Astrocyte of the cerebellum (primary cell): ENCODE results near the gene TXK.

Experiments
- DNase-seq: peaks from one replicate; pipeline ENCODE4 v3.0.0-alpha.2; 2011; ENCODE audit warnings: low read depth
- H3K4me3 ChIP-seq: 2 replicates; pipeline ENCODE4 v1.5.1; 2011; ENCODE audit warnings: mild to moderate bottlenecking, low read depth, low read length, moderate library complexity
- CTCF ChIP-seq: IDR thresholded peaks from 2 replicates; pipeline ENCODE4 v1.5.1; 2012; ENCODE audit warnings: low read length, low read depth, moderate library complexity, mild to moderate bottlenecking; ENCODE audit errors: missing control alignments
- in situ Hi-C: cut with HindIII; loops from 2 replicates; pipeline ENCODE4 v1.10.0; 2017; ENCODE audit warnings: low sequenced_read_pairs

The TXK gene

GRCh38 chr4:48102303-48102702 is 31.7 kb downstream of the TXK start:
- TF ChIP-seq CTCF: no peak
- H3K4me3 ChIP-seq: no peak overlapping the region
- no peak for DNase-seq
- in situ Hi-C loops: no loop called here

- in situ Hi-C loops: no loop called here
Observed at GRCh38 chr4:48100256-48100655, 33.8 kb downstream of the TXK start.

GRCh38 chr4:48095441-48095840 is 38.6 kb downstream of the TXK start:
- no peak for TF ChIP-seq CTCF
- no peak for DNase-seq
- no peak overlapping the region for H3K4me3 ChIP-seq
- in situ Hi-C loops: no loop called here

More at GRCh38 chr4:48100256-48100655, 33.8 kb downstream of the TXK start:
- no peak overlapping the region for H3K4me3 ChIP-seq
- TF ChIP-seq CTCF: no peak
- DNase-seq: no peak

GRCh38 chr4:48093991-48094416 is 40.0 kb downstream of the TXK start:
- no peak for DNase-seq
- in situ Hi-C loops: no loop called here
- TF ChIP-seq CTCF: no peak
- H3K4me3 ChIP-seq: no peak overlapping the region

GRCh38 chr4:48090621-48091020 is 43.4 kb downstream of the TXK start:
- in situ Hi-C loops: no loop called here
- DNase-seq: no peak
- no peak for TF ChIP-seq CTCF
- H3K4me3 ChIP-seq: no peak overlapping the region

GRCh38 chr4:48085821-48086589 is 48.0 kb downstream of the TXK start:
- no peak for TF ChIP-seq CTCF
- in situ Hi-C loops: no loop called here
- no peak overlapping the region for H3K4me3 ChIP-seq
- no peak for DNase-seq

GRCh38 chr4:48082956-48083355 is 51.1 kb downstream of the TXK start:
- in situ Hi-C loops: no loop called here
- no peak for DNase-seq
- no peak for TF ChIP-seq CTCF
- no peak overlapping the region for H3K4me3 ChIP-seq
